ENCODE measurements around the gene GPR160.

DNA sequence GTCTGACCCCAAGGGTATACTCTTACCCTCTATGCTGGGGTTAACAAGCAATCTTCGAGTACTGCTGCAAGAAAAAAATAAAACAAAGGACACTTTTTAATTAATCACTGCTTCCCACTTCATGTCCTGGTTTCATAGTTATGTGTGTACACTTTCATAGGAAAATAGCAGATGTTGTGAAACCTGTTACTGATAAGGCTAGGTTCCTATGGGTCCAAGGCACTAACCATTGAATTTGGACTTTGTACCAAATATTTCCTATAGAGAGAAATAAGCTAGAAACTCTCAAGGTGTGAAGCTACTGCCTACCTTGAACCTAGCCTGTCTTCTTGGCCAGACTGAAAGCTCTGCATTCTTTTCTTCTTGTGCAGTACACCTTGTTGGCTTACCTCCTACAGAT is 14.6 kb upstream of the GPR160 start:
- TF ChIP-seq, protein P1, sequence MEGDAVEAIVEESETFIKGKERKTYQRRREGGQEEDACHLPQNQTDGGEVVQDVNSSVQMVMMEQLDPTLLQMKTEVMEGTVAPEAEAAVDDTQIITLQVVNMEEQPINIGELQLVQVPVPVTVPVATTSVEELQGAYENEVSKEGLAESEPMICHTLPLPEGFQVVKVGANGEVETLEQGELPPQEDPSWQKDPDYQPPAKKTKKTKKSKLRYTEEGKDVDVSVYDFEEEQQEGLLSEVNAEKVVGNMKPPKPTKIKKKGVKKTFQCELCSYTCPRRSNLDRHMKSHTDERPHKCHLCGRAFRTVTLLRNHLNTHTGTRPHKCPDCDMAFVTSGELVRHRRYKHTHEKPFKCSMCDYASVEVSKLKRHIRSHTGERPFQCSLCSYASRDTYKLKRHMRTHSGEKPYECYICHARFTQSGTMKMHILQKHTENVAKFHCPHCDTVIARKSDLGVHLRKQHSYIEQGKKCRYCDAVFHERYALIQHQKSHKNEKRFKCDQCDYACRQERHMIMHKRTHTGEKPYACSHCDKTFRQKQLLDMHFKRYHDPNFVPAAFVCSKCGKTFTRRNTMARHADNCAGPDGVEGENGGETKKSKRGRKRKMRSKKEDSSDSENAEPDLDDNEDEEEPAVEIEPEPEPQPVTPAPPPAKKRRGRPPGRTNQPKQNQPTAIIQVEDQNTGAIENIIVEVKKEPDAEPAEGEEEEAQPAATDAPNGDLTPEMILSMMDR (IDR thresholded peaks at IDR 0.05): no peak
- TF ChIP-seq POLR2A (IDR thresholded peaks at IDR 0.05): no peak

All from testis (tissue), 2 donors.